Activated B cell treated with CpG ODN at 0.5 μM for 24 hours (primary cell): ENCODE data around the gene SCUBE1. TPM values are rescaled to one million over a fixed set of nuclear protein-coding genes. Genes with fewer than 3 reads are reported as not detected.

Source experiments
- ATAC-seq: fragments of 200-7000 bp; cut with Tn5 transposase; one replicate; pipeline ENCODE4 v1.10.0; 2021; ENCODE audit warnings: low read depth, mild to moderate bottlenecking, moderate library complexity
- CTCF ChIA-PET: fragments of 350-600 bp; sonication (Branson Sonifier 250); formaldehyde crosslinking; loops from one replicate; lab custom pipeline; 2021; ENCODE audit warnings: antibody characterized with exemption; lab: Charles Lee
- POLR2A ChIA-PET: fragments of 350-600 bp; sonication (Branson Sonifier 250); formaldehyde crosslinking; loops from one replicate; lab custom pipeline; 2021; ENCODE audit warnings: antibody characterized with exemption; lab: Charles Lee
- DNase-seq: peaks from one replicate; pipeline ENCODE4 v3.0.0; 2022
- H3K27ac Mint-ChIP-seq: one replicate; pipeline ENCODE4 v1.8.0; 2020; ENCODE audit warnings: mixed read lengths
- H3K27me3 Mint-ChIP-seq: one replicate; pipeline ENCODE4 v1.8.0; 2021; ENCODE audit warnings: mixed read lengths
- H3K36me3 Mint-ChIP-seq: one replicate; pipeline ENCODE4 v1.8.0; 2021; ENCODE audit warnings: low read depth, mixed read lengths
- H3K4me1 Mint-ChIP-seq: one replicate; pipeline ENCODE4 v1.8.0; 2021; ENCODE audit warnings: mixed read lengths
- H3K4me3 Mint-ChIP-seq: one replicate; pipeline ENCODE4 v1.8.0; 2020; ENCODE audit warnings: mild to moderate bottlenecking, mixed read lengths
- H3K9me3 Mint-ChIP-seq: one replicate; pipeline ENCODE4 v1.8.0; 2020; ENCODE audit warnings: mixed read lengths
- intact Hi-C: fragments of 100-400 bp; cut with micrococcal nuclease; formaldehyde crosslinking; loops from one replicate; pipeline ENCODE4 v1.15.1; 2024
- total RNA-seq: library from RNA; stranded (reverse); gene quantifications from 2 replicates; pipeline ENCODE4 v1.2.3, GENCODE V29; 2022
- TF ChIP-seq, protein P1 (sequence below): fragments of 200-600 bp; IDR thresholded peaks from one replicate; pipeline ENCODE4 v1.8.0; 2022; ENCODE audit warnings: antibody characterized with exemption, mild to moderate bottlenecking

Gene SCUBE1
- total RNA-seq, 1 donor from 2014 or later = not detected

DNA sequence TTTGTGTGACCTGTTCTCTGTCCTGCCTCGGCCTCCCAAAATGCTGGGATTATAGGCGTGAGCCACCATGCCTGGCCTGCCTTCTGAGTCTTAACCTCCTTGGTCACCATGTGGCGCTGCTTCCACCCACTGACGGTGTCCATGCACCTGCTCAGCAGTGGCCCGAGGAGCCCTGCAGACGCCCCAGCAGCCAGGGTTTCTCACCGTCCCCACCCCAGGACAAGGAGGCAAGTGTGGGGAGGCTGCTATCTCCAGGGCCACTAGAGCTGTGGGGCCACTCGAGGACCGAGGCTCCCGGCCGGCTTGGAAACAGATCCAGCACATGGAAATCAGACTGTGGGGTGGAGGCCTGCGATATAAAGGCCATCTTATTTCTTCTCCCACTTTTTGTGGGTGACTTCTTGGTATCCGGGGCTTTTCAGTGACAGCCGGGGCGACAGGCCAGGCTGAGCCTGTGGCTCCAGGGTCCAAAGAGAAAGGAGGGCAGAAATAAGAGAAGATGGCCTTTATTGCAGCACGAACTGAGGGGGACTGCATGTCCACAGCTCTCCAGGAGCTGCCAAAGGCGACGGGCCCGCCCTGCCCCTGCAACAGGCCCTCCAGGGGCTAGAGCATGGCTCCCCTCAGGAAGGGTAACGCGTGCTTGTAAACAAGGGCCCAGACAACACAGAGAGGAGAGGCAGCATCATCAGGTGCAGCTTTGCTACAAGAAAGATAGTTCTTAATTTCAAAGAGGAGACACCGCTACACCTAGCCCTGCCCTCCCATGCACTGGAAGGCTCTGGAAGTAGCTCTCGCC, 176.8 kb downstream of the SCUBE1 start:
- POLR2A ChIA-PET = no interaction called here
- no peak overlapping the region for H3K4me3 Mint-ChIP-seq
- H3K4me1 Mint-ChIP-seq = peaks cover 11% of the 10 kb centered on the region

DNA sequence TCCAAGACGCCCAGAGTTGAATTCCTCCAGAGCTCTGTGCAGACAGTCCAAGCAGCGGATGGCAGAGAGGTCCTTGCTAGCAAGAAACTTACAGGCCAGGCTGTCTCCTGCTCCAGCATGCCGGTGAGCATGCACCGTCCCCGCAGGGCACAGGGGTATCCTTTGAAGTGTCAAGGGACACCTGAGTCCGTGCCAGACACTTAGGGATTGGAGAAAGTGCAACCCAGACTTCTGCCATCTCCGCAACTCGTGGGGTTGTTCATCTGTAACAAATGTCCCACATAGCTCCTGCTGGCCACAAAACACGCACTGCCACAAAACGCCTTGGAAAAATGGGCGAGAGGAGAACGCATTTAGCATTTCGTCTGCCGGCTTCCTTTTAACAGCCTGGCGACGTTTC, 178.5 kb downstream of the SCUBE1 start:
- CTCF ChIA-PET = no interaction called here
- no peaks in the 10 kb centered on the region for H3K27me3 Mint-ChIP-seq
- TF ChIP-seq, protein P1, sequence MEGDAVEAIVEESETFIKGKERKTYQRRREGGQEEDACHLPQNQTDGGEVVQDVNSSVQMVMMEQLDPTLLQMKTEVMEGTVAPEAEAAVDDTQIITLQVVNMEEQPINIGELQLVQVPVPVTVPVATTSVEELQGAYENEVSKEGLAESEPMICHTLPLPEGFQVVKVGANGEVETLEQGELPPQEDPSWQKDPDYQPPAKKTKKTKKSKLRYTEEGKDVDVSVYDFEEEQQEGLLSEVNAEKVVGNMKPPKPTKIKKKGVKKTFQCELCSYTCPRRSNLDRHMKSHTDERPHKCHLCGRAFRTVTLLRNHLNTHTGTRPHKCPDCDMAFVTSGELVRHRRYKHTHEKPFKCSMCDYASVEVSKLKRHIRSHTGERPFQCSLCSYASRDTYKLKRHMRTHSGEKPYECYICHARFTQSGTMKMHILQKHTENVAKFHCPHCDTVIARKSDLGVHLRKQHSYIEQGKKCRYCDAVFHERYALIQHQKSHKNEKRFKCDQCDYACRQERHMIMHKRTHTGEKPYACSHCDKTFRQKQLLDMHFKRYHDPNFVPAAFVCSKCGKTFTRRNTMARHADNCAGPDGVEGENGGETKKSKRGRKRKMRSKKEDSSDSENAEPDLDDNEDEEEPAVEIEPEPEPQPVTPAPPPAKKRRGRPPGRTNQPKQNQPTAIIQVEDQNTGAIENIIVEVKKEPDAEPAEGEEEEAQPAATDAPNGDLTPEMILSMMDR = no peak
- intact Hi-C loops = no loop called here
- no peak overlapping the region for H3K4me3 Mint-ChIP-seq
- H3K27ac Mint-ChIP-seq = no peak overlapping the region
- peaks cover 11% of the 10 kb centered on the region for H3K4me1 Mint-ChIP-seq
- no peak for ATAC-seq
- no peaks in the 10 kb centered on the region for H3K9me3 Mint-ChIP-seq
- POLR2A ChIA-PET = interaction anchor here (1.0 kb wide), 1 partner anchor 20 kb away, joined by 4 read pairs; no protein-coding TSS in a partner anchor
- DNase-seq = no peak
- H3K36me3 Mint-ChIP-seq = peaks cover 20% of the 10 kb centered on the region

More for the DNA sequence above, 176.8 kb downstream of the SCUBE1 start:
- intact Hi-C loops = no loop called here
- Mint-ChIP-seq H3K27me3 (no peaks in the 10 kb centered on the region), H3K9me3 (no peaks in the 10 kb centered on the region), H3K27ac (no peak overlapping the region), H3K36me3 (peaks cover 33% of the 10 kb centered on the region)
- no peak for DNase-seq
- ATAC-seq = no peak
- TF ChIP-seq, protein P1 = no peak
- CTCF ChIA-PET = no interaction called here

DNA sequence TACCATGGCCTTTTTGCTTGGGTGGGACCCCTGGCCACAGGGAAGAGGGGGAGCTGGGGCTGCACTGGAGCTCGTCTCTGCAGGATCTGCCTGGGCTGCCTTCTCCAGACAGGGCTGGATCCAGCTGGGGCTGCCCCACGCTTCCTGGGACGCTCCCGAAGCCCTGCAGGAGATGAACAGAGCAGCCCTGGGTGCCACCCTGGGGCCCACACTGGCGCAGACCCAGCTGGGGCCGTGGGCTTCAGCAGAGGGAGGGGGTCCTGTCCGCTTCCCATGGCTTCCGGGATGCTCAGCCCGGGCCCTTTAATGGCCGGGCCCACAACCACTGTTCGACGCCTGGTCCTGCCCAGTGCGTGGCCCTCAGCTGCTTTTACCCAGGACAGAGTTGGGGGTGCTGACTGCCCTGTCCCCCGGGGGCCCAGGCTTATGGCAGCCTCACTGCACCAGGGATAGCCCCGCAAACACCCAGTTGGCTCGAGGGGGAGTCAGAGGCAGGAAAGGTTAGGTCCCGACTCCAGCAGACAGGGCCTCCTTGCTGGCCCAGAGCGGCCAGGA, 179.9 kb downstream of the SCUBE1 start:
- TF ChIP-seq, protein P1 = no peak
- H3K4me1 Mint-ChIP-seq = peaks cover 14% of the 10 kb centered on the region
- CTCF ChIA-PET = no interaction called here

DNA sequence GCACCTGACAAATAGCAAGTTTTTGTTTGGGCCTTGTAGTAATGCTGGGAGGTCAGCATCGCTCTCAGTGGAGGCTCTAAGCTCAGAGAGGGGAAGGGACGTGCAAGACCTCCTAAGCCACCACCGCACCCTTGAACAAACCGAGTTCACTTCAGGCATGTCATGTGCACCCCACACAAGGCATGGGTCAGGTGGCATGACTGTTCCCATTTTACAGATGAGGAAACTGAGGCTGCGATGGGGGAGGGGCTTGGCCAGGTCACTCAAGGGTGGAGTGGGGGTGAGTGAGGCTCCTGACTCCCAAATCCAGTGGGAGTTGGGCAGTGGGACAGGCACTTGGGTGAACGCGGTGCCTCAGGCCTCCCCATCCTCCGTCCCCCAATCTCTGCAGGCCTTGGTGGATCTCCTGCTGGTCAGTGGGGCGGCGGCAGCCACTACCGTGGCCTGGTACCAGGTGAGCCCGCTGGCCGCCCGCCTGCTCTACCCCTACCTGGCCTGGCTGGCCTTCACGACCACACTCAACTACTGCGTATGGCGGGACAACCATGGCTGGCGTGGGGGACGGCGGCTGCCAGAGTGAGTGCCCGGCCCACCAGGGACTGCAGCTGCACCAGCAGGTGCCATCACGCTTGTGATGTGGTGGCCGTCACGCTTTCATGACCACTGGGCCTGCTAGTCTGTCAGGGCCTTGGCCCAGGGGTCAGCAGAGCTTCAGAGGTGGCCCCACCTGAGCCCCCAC, 180.6 kb downstream of the SCUBE1 start:
- H3K36me3 Mint-ChIP-seq = peaks cover 7% of the 10 kb centered on the region
- H3K27ac Mint-ChIP-seq = no peak overlapping the region
- ChIA-PET POLR2A (no interaction called here), CTCF (no interaction called here)
- peaks cover 14% of the 10 kb centered on the region for H3K4me1 Mint-ChIP-seq
- no peak for ATAC-seq
- TF ChIP-seq, protein P1 = no peak
- intact Hi-C loops = no loop called here
- H3K27me3 Mint-ChIP-seq = no peaks in the 10 kb centered on the region
- DNase-seq = no peak
- H3K9me3 Mint-ChIP-seq = no peaks in the 10 kb centered on the region
- no peak overlapping the region for H3K4me3 Mint-ChIP-seq

More for the DNA sequence above, 179.9 kb downstream of the SCUBE1 start:
- Mint-ChIP-seq H3K27ac (no peak overlapping the region), H3K4me3 (no peak overlapping the region), H3K27me3 (no peaks in the 10 kb centered on the region), H3K9me3 (no peaks in the 10 kb centered on the region), H3K36me3 (peaks cover 13% of the 10 kb centered on the region)
- POLR2A ChIA-PET = no interaction called here
- DNase-seq (no peak), ATAC-seq (no peak)
- intact Hi-C loops = no loop called here
